Purkinje cell (primary cell): Measurements from ENCODE around the gene ENDOD1. TPM values are rescaled to one million over a fixed set of nuclear protein-coding genes. Genes with fewer than 3 reads are reported as not detected.

Source experiments
- polyA plus RNA-seq: library from polyadenylated mRNA; unstranded; fragments of >200 nt; fragmentation: Nextera tagmentation; gene quantifications from 2 replicates; pipeline ENCODE4 v1.2.1, GENCODE V29; 2014

ENDOD1 gene
- 15.9 and 23.5 TPM in 2 replicates for polyA plus RNA-seq

GRCh38 chr11:95089620-95090542 is at the start of gene ENDOD1:
TSS of gene ENDOD1 (plus strand) at chr11:95089846. CDS start at chr11:95089928, 82 bp downstream.

GRCh38 chr11:95049122-95049521 is 40.5 kb upstream of the ENDOD1 start, which contains the start of gene KDM4F:
TSS of gene KDM4F (plus strand) at chr11:95049422.

GRCh38 chr11:95066716-95067038 is 23.0 kb upstream of the ENDOD1 start, which contains the start of gene SRSF8:
TSS of gene SRSF8 (plus strand) at chr11:95066919. CDS start at chr11:95067227, 308 bp downstream.

Other genes with a start within 250 kb of the ENDOD1 start
- 204 and 241 TPM in 2 replicates for gene CWC15, start 116.3 kb upstream of the ENDOD1 start, polyA plus RNA-seq
- gene KDM4D, start 116.1 kb upstream of the ENDOD1 start, polyA plus RNA-seq = 1.1 and 3.4 TPM in 2 replicates
- gene KDM4E, start 64.6 kb upstream of the ENDOD1 start, polyA plus RNA-seq = not detected in 2 replicates
- gene KDM4F, start 40.4 kb upstream of the ENDOD1 start, polyA plus RNA-seq = not detected in 2 replicates
- gene SRSF8, start 22.9 kb upstream of the ENDOD1 start, polyA plus RNA-seq = 32.9 and 65.5 TPM in 2 replicates
- 15.6 and 26.0 TPM in 2 replicates for gene SESN3, start 141.4 kb downstream of the ENDOD1 start, polyA plus RNA-seq